Activated CD4-positive, alpha-beta T cell treated with anti-CD3 and anti-CD28 coated beads, Interleukin-2, amount 10 ng/mL, durations not matched to agents 7 days and 5 days (primary cell): ENCODE results near the gene LRWD1. TPM values are rescaled to one million over a fixed set of nuclear protein-coding genes. Genes with fewer than 3 reads are reported as not detected.

Experiments used
- CTCF ChIA-PET: fragments of 350-600 bp; sonication (Branson Sonifier 250); formaldehyde crosslinking; loops from one replicate; lab custom pipeline; 2021; ENCODE audit warnings: antibody characterized with exemption; lab: Charles Lee
- POLR2A ChIA-PET: fragments of 350-600 bp; sonication (Branson Sonifier 250); formaldehyde crosslinking; loops from one replicate; lab custom pipeline; 2021; ENCODE audit warnings: antibody characterized with exemption; lab: Charles Lee
- DNase-seq: peaks from one replicate; pipeline ENCODE4 v3.0.0-alpha.2; 2020
- H3K27ac Mint-ChIP-seq: one replicate; pipeline ENCODE4 v1.8.0; 2021; ENCODE audit warnings: mild to moderate bottlenecking, moderate library complexity, mixed read lengths
- H3K27me3 Mint-ChIP-seq: one replicate; pipeline ENCODE4 v1.8.0; 2021; ENCODE audit warnings: mixed read lengths
- H3K36me3 Mint-ChIP-seq: one replicate; pipeline ENCODE4 v1.8.0; 2021; ENCODE audit warnings: low read depth, mixed read lengths
- H3K4me1 Mint-ChIP-seq: one replicate; pipeline ENCODE4 v1.8.0; 2021; ENCODE audit warnings: mixed read lengths
- H3K4me3 Mint-ChIP-seq: one replicate; pipeline ENCODE4 v1.8.0; 2021; ENCODE audit warnings: mild to moderate bottlenecking, moderate library complexity, mixed read lengths
- H3K9me3 Mint-ChIP-seq: one replicate; pipeline ENCODE4 v1.8.0; 2021; ENCODE audit warnings: mixed read lengths
- total RNA-seq, 2 experiments: library from RNA; stranded (reverse); gene quantifications; one replicate each; pipeline ENCODE4 v1.2.3, GENCODE V29; 2021

The LRWD1 gene
- total RNA-seq, 2 experiments from 2014 or later = 18.2 to 20.5 TPM

DNA sequence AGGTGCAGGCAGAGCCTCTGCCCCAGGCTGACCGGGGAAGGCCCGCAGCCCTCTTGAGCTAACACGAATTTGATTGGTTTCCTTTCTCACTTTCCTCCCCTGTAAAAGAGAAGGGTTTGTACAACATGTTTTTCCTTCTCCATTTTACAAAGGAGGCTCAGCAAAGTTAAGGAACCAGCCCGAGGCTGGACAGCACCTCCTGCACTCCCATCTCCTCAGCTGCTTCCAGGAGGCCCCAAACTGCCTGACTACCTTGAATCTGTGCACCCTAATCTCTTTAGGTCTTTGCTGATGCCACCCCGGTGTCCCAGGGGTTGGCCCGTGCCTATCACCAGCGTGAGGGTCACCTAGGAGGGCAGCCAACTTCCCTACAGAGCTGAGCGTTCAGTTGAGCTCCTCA lies 4.3 kb upstream of the LRWD1 start:
- H3K4me1 Mint-ChIP-seq = peaks cover 15% of the 10 kb centered on the region
- no peaks in the 10 kb centered on the region for H3K27me3 Mint-ChIP-seq
- H3K36me3 Mint-ChIP-seq = peaks cover 6% of the 10 kb centered on the region
- POLR2A ChIA-PET = interaction anchor here (1.4 kb wide), 1 partner anchor 12 kb away, joined by 5 read pairs; no protein-coding TSS in a partner anchor
- DNase-seq = no peak
- CTCF ChIA-PET = interaction anchor here (0.6 kb wide), 1 partner anchor 21 kb away, joined by 3 read pairs; no protein-coding TSS in a partner anchor
- no peaks in the 10 kb centered on the region for H3K9me3 Mint-ChIP-seq
- no peak overlapping the region for H3K27ac Mint-ChIP-seq
- H3K4me3 Mint-ChIP-seq = no peak overlapping the region

DNA sequence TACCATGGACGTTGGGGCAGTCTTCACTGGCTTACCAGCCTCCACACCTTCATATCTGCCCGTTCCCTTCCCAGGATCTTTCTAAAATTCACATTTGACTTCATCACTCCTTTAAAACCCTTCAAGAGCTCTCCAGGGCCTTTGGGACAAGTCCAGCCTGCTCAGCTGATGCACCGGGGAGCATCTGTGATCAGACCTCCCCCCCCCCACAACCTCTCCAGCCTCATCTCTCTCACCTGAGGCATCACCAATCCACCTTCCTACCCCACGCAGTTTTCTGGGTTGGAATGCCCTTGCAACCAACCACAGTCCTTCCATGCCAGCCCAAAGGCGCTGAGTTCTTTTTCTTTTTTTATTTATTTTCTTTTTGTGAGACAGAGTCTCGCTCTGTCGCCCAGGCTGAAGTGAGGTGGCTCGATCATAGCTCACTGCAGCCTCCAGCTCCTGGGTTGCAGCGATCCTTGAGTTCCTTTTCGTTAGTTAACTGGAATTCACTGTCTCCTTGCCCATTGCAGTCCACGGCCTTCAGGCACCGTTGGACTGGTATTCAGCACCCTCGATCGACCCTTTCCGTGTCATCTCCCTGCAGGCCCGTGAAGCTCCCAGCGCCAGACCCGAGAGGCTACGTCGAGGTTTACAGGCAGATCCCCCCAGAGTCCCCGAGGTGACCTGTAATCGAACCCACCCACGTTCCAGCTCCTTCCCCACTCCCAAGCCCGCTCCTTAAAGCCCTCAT lies 775 bp upstream of the LRWD1 start:
- Mint-ChIP-seq H3K4me1 (peaks cover 26% of the 10 kb centered on the region), H3K27me3 (no peaks in the 10 kb centered on the region), H3K4me3 (peak overlapping the region; percentile 96), H3K9me3 (no peaks in the 10 kb centered on the region), H3K27ac (peak overlapping the region; percentile 91), H3K36me3 (peaks cover 2% of the 10 kb centered on the region)
- no peak for DNase-seq
- CTCF ChIA-PET = interaction anchor here (0.7 to 2.0 kb wide), 5 partner anchors 16 to 66 kb away, joined by 3 to 7 read pairs (median 4); no protein-coding TSS in a partner anchor
- POLR2A ChIA-PET = no interaction called here

DNA sequence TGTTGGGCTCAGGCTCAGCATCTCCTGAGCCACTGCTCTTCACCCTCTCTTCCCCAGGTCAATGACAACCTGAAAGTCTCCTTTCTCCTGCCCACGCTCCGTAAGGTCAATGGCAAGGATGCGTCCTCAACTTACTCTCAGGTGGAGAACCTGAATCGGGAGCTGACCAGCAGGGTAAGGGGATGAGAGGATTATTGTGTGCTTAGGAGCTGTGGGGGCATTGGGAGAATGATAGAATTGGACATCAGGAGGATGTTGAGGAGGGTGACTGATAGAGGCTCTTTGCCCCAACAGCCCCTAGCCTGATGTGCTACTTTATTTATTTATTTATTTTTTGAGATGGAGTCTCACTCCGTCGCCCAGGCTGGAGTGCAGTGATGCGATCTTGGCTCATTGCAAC lies 1.3 kb downstream of the LRWD1 start:
- no peak for DNase-seq
- H3K27ac Mint-ChIP-seq = no peak overlapping the region
- no peaks in the 10 kb centered on the region for H3K27me3 Mint-ChIP-seq
- CTCF ChIA-PET = interaction anchor here (0.6 to 1.5 kb wide), 2 partner anchors 18 to 41 kb away, joined by 3 read pairs; no protein-coding TSS in a partner anchor
- H3K36me3 Mint-ChIP-seq = peaks cover 4% of the 10 kb centered on the region
- H3K4me1 Mint-ChIP-seq = peaks cover 26% of the 10 kb centered on the region
- POLR2A ChIA-PET = no interaction called here
- no peaks in the 10 kb centered on the region for H3K9me3 Mint-ChIP-seq
- peak overlapping the region; percentile 96 for H3K4me3 Mint-ChIP-seq

DNA sequence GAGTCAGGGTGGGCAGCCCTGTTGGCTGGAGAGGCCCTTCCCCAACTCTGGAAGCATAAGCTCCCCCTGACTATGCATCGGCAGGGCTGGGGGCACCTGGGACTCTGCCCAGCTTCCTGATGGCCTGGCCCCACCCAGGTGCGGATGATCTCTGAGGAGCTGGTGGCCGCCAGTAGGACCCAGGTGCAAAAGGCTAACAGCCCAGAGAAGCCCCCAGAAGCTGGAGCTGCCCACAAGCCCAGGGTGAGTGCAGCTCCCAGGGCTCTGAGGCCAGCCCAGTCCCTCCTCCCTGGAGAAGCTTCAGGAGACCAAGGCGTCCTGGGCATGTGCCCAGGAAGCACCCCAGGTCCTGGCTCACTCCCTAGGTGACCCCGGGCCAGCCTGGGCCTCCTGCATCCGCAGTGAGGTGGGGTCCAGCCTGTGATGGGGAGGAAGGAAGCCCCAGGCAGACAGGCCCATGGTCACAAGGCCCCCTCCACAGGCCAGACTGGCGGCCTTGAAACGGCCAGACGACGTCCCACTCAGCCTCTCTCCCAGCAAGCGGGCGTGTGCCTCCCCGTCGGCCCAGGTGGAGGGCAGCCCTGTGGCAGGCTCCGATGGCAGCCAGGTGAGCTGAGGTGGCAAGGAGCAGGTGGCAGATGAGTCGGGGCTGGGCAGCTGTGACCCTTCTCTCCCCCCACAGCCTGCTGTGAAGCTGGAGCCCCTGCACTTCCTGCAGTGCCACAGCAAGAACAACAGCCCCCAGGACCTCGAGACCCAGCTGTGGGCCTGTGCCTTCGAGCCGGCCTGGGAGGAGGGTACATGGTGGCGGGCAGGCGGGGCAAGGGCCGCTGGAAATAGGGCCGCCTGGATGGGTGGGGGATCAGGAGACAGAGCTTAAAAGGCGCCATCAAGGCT lies 3.0 kb downstream of the LRWD1 start:
- ChIA-PET CTCF (interaction anchor here (1.5 kb wide), 1 partner anchor 42 kb away, joined by 3 read pairs; no protein-coding TSS in a partner anchor), POLR2A (no interaction called here)
- Mint-ChIP-seq H3K9me3 (no peaks in the 10 kb centered on the region), H3K27ac (no peak overlapping the region), H3K36me3 (peaks cover 6% of the 10 kb centered on the region), H3K4me3 (no peak overlapping the region), H3K27me3 (no peaks in the 10 kb centered on the region), H3K4me1 (peaks cover 21% of the 10 kb centered on the region)
- no peak for DNase-seq

DNA sequence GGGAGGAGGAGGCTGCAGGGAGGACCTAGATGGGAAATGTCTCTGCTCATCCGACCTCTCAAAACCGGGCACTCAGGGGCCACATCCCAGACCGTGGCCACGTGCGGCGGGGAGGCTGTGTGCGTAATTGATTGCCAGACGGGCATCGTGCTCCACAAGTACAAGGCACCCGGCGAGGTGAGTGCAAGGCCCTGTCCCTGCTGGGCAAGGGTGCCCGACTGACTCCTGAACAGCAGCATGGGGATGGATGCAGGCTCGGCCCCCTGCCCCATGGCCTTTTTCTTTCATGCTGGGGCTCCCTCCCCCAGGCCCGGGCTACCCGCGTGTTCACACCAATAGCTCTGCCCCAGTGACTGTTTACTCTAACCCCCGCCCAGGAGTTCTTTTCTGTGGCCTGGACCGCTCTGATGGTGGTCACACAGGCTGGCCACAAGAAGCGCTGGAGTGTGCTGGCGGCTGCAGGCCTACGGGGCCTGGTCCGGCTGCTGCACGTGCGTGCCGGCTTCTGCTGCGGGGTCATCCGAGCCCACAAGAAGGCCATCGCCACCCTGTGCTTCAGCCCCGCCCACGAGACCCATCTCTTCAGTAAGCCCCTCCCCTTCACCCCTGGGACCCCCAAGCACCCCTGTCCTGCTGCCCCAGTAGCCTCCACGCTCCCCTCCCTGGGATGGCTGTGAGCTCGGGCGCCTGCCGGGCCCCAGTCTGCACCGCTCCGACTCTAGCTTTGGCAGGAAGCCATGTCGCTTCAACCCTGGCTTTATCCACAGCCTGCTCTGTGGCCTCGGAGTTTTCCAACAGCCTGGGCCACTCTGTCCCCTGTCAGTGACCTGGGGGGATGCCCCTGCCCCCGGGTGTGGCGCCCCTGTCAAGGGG lies 3.9 kb downstream of the LRWD1 start:
- Mint-ChIP-seq H3K27me3 (no peaks in the 10 kb centered on the region), H3K27ac (peak overlapping the region; percentile 62), H3K4me3 (no peak overlapping the region), H3K4me1 (peaks cover 17% of the 10 kb centered on the region), H3K9me3 (no peaks in the 10 kb centered on the region), H3K36me3 (peaks cover 6% of the 10 kb centered on the region)
- POLR2A ChIA-PET = no interaction called here
- CTCF ChIA-PET = no interaction called here
- DNase-seq = no peak

DNA sequence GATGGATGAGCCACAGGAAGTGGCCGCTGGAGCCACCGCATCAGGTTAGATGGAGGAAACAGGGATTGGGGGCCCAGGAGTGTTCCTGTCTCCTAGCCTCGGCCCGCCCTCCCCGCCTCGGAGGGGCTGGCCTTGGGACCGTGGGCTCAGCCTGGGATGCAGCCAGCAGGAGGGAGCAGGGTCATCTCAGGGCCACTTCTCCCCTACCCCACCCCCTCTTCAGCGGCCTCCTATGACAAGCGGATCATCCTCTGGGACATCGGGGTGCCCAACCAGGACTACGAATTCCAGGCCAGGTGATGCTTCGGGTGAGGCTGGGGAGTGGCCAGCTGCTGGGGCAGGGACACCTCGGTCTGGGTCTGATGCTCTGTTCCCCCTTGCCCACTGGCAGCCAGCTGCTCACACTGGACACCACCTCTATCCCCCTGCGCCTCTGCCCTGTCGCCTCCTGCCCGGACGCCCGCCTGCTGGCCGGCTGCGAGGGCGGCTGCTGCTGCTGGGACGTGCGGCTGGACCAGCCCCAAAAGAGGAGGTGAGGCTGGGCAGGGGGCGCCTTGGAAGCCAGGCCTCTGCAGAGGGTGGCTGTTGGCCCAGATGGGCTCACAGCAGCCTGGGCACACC lies 4.7 kb downstream of the LRWD1 start:
- Mint-ChIP-seq H3K4me3 (no peak overlapping the region), H3K9me3 (no peaks in the 10 kb centered on the region), H3K36me3 (peaks cover 6% of the 10 kb centered on the region), H3K27ac (no peak overlapping the region), H3K27me3 (no peaks in the 10 kb centered on the region), H3K4me1 (peaks cover 12% of the 10 kb centered on the region)
- ChIA-PET POLR2A (no interaction called here), CTCF (no interaction called here)
- no peak for DNase-seq

DNA sequence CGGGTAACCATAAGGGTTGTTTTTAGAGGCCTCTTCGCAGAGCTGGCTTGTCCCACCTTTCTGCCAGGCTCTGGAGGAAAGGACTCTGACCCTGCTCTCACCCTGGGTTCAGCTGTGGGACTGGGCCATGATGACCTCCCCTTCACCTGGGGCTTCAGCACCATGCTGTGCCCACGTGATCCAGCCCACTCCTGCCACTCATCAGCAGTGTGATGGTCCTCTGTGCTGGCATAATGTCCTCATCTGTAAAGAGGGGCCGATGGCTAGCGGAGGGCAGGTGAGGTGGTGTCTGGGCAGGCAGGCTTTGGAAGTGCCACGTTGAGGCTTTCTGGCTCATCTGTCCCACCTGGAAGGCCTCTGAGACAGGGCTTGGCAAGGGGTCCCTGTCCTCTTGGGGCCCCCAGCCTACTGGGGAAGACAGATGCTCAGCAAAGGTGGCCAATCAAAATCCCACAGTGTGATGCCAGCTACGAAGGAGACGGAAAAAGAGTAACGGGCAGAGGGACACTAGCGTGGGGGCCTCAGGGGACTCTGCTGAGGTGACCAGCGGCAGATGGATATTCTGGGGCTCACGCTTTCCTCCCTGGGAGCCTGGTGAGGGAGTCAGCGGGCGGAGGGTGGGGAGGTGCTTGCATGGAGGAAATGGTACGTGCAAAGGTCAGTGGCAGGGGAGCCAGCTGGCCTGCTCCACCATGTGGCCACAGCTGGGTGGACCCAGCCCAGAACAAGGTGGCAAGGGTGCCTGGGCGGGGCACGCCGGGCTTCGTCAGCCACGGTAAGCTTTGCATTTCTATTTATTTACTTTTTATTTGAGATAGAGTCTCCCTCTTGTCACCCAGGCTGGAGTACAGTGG lies 5.4 kb downstream of the LRWD1 start:
- no peak for DNase-seq
- ChIA-PET POLR2A (no interaction called here), CTCF (no interaction called here)
- Mint-ChIP-seq H3K9me3 (no peaks in the 10 kb centered on the region), H3K4me1 (peaks cover 12% of the 10 kb centered on the region), H3K27me3 (no peaks in the 10 kb centered on the region), H3K4me3 (no peak overlapping the region), H3K27ac (no peak overlapping the region), H3K36me3 (peaks cover 6% of the 10 kb centered on the region)

DNA sequence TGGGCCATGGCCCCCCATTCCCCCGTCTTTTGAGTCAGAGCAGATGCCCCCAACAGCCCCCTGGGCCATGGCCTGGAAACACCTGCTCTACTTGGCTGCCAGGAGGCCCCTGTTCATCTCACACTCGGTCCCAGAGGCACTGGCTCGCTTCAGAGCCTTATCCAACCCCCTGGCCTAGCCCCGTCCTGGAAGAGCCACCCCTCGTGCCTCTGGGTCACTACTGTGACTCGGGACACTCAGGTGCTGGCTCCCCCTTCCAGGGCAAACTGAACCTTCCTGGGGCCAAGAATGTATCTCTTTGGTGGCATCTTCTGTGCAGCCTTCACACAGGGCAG lies 7.0 kb downstream of the LRWD1 start:
- Mint-ChIP-seq H3K9me3 (no peaks in the 10 kb centered on the region), H3K27ac (no peak overlapping the region), H3K36me3 (peaks cover 5% of the 10 kb centered on the region), H3K4me3 (no peak overlapping the region), H3K27me3 (no peaks in the 10 kb centered on the region), H3K4me1 (peaks cover 2% of the 10 kb centered on the region)
- ChIA-PET POLR2A (no interaction called here), CTCF (no interaction called here)
- DNase-seq = no peak

DNA sequence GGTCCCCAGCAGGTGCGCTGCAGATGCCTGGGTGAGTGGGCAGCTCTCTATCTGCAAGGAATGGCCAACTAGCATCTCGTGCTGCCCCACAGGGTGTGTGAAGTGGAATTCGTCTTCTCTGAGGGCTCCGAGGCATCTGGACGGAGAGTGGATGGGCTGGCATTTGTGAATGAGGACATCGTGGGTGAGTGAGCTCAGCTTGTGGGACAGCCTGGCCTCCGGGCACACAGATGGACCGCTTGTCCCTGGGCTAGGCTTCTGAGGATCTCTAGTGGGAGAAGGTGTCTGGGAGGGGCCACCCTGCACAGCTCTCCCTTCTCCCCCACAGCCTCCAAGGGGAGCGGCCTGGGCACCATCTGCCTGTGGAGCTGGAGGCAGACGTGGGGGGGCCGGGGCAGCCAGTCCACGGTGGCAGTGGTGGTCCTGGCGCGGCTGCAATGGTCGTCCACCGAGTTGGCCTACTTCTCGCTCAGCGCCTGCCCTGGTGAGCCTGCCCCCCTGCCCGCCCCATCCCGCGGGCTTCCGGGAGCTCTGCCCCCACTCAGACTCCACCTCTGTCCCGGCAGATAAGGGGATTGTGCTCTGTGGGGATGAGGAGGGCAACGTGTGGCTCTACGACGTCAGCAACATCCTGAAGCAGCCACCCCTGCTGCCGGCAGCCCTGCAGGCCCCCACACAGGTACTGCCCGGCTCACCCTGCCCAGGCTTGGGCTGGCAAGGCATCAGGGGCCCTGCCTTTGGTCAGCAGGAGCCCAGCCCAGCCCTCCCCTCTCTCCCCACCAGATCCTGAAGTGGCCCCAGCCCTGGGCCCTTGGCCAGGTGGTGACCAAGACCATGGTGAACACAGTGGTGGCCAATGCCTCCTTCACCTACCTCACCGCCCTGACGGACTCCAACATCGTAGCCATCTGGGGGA lies 7.6 kb downstream of the LRWD1 start:
- Mint-ChIP-seq H3K9me3 (no peaks in the 10 kb centered on the region), H3K4me1 (no peaks in the 10 kb centered on the region), H3K27ac (peak overlapping the region; percentile 60), H3K36me3 (peaks cover 5% of the 10 kb centered on the region), H3K4me3 (no peak overlapping the region), H3K27me3 (no peaks in the 10 kb centered on the region)
- POLR2A ChIA-PET = no interaction called here
- CTCF ChIA-PET = no interaction called here
- no peak for DNase-seq

DNA sequence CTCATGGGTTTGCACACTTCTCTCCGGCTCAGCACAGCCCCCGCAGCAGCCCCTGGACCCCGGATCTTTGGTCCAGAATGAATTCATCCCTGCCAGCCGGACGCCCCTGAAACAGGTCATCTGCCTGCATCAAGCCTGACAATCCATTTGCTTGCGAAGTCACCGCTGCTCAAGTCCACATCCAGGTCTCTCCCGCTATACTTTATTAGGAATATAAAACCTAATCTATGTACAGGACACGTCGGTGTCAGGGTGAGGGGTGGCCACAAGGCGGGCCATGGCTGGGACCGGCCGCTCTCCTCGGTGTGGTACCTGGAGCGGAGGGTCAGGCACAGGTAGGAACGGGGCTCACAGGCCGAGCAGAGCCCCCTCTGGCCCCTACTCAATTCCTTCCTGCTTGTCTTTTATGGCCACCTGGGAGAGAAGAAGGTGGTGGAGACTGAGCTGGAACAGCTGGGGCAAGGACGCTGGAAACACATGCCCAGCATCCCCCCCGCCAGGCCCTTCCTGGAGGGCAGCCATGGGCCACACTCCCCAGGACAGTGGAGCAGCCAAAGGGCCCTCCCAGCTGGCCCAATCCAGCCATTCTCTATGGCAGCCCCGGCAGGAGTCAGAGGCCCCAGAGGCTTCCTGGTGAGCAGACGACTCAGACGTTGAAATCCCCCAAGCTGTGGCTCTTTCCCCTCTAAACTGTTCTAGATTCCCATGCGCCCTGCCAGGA lies 8.6 kb downstream of the LRWD1 start:
- Mint-ChIP-seq H3K27me3 (no peaks in the 10 kb centered on the region), H3K4me1 (no peaks in the 10 kb centered on the region), H3K9me3 (no peaks in the 10 kb centered on the region), H3K27ac (no peak overlapping the region), H3K36me3 (peaks cover 5% of the 10 kb centered on the region), H3K4me3 (no peak overlapping the region)
- CTCF ChIA-PET = no interaction called here
- no peak for DNase-seq
- POLR2A ChIA-PET = no interaction called here
